ENCODE data around the gene CLEC4M.

Gene CLEC4M, protein sequence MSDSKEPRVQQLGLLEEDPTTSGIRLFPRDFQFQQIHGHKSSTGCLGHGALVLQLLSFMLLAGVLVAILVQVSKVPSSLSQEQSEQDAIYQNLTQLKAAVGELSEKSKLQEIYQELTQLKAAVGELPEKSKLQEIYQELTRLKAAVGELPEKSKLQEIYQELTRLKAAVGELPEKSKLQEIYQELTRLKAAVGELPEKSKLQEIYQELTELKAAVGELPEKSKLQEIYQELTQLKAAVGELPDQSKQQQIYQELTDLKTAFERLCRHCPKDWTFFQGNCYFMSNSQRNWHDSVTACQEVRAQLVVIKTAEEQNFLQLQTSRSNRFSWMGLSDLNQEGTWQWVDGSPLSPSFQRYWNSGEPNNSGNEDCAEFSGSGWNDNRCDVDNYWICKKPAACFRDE

DNA sequence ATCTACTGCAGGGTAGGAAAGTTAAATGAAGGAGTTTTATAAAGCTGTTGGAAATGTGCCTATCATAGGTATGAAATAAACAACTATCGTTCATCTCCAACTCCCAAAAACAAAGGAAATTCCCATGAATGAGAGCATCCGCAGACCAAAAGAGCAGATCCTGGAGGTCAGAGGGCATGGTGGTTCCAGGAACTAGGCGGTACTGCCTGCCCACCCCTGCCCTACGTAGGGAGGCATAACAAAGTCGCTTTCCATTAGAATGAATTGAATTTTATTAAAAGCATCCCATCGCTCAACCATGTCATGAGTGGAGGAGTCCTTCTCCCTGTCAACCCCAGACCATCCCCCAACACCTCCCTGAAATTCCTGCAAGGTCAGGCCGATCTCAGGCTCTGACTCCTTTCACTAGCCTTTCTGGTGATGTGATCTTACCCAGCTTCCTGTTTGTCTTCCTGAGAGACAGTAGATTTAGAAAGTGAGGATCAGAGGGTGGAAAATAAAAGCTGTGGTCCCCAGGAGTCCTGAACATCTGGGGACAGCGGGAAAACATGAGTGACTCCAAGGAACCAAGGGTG lies at the start of gene CLEC4M:
Gene CLEC4M (plus strand): TSS at position 525 of the 575 bp plus-strand sequence. CDS start 24 bp downstream, at position 549.
- DNase-seq = no peak

DNA sequence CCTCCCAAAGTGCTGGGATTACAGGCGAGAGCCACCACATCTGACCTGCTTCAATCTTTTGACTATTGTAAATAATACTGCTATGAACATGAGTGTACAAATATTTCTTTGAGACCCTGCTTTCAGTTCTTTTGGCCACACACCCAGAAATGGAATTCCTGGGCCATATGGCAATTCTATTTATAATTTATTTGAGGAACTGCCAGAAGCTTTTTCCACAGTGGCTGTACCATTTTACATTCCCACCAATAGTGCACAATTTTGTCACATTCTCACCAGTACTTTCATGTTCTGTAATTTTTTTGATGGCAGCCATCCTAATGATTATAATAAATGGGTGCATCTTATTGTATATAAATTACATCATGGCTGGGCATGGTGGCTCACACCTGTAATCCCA lies 47.4 kb upstream of the CLEC4M start:
- DNase-seq = no peak

DNA sequence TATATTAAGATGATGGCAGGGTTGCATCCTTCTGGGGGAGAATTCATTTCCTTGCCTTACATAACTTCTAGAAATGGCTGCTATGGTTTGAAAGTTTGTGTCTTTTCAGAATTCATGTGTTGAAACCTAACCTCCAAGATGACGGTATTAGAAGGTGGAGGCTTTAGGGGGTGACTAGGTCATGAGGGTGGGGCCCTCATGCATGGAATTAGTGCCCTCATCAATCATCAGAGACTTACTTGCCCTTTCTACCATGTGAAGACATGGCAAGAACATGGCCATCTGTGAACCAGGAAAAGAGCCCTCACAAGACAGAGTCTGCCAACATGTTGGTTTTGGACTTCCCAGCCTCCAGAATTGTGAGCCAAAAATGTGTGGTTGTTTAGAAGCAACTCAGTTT lies 46.3 kb upstream of the CLEC4M start:
- no peak for DNase-seq

DNA sequence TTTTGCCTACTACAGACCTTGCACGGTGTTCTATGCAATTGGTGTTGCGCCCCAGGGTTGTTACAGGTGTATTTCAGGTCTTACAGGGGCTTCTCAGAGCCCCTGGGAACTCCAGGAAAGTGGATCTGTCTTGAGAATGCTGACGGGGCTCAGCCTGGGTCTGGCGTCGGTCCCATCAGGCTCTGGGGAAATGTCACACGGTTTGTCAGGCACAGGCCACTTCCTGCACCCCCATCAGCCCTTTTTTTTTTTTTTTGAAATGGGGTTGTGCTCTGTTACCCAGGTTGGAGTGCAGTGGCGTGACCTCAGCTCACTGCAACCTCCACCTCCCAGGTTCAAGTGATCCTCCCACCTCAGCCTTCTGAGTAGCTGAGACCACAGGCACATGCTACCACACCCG lies 44.4 kb upstream of the CLEC4M start:
- no peak for DNase-seq

DNA sequence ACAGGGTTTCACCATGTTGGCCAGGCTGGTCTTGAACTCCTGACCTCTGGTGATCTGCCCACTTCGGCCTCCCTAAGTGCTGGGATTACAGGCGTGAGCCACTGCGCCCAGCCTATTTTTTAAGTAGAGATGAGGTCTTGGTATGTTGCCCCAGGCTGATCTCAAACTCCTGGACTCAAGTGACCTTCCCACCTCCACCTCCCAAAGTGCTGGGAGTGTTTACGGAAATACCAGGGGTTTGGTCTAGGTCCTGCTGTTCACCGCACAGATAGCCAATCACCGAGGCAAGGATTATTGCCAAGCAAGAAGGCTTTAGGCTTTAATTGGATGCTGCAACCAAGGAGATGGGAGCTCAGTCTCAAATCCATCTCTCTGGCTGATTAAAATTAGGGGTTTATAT lies 42.7 kb upstream of the CLEC4M start:
- DNase-seq = no peak

DNA sequence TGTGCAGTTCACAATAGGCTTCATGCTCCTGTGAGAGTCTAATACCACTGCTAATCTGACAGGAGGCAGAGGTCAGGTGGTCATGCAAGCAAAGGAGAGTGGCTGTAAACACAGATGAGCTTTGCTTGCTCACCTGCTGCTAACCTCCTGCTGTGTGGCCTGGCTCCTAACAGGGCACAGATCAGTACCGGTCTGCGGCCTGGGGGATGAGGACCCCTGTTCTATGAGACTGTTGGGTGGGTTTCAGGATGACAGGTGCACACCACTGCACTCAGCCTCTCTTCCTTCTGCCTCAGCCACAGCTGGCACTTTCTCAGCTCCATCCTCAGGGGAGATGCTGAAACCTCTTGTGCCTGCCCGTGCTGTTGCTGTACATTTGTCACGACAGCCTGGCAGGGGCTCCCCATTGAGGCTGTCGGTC lies 40.8 kb upstream of the CLEC4M start:
- DNase-seq = no peak

DNA sequence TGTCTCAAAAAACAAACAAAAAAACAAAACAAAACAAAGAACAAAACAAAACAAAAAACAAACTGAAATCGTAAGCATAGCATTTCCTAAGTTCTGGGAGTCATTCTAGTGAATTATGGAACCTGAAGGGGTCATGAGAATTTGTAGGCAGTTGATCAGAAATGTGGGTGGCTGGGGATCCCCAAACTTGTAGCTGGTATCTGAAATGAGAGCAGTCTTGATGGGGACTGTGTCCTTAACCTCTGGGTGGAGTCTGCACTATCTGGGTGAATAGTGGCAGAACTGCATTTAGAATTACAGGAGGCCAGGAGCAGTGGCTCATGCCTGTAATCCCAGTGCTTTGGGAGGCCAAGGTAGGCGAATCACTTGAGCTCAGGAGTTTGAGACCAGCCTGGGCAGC lies 37.3 kb upstream of the CLEC4M start:
- DNase-seq = no peak

DNA sequence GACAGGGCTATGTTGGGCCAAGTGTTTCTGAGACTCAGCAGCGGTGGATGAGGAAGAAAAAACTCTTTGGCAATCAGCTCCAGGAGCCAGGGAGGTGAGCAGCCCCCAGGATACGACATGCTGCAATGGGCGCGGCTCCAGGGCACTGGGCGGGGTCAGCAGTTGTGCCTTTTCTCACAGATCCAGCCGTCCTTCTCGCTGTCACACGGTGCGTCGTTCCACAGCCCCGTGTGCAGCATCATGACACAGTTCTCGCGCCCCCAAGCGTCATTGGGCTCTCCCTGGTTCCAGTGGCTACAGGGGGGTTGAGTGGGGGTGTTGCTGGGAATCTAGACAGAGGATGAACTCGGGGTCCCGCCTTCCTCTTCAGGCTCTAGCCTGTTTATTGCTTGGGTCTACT lies 33.8 kb upstream of the CLEC4M start:
- DNase-seq = no peak

DNA sequence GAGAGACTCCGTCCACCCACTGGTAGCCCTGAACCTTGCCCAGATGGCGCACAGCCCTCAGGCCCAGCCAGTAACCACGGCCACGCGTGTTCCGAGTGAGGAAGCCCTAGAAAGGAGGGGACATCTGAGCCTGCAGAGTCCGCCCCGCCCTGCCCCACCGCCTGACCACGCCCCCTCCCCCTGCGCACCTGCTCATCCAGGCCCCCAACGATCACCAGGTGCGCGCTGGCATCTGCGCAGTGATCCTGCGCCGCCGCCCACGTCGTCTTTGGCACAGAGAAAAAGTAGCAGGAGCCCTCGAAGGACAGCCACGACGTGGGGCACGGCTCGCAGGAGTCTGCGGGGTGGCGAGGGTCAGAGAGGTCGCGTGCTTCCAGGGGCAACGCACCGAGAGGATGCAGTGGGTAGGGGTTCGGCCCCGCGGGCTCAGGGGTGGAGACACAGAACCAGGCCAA lies 33.2 kb upstream of the CLEC4M start:
- DNase-seq = no peak

DNA sequence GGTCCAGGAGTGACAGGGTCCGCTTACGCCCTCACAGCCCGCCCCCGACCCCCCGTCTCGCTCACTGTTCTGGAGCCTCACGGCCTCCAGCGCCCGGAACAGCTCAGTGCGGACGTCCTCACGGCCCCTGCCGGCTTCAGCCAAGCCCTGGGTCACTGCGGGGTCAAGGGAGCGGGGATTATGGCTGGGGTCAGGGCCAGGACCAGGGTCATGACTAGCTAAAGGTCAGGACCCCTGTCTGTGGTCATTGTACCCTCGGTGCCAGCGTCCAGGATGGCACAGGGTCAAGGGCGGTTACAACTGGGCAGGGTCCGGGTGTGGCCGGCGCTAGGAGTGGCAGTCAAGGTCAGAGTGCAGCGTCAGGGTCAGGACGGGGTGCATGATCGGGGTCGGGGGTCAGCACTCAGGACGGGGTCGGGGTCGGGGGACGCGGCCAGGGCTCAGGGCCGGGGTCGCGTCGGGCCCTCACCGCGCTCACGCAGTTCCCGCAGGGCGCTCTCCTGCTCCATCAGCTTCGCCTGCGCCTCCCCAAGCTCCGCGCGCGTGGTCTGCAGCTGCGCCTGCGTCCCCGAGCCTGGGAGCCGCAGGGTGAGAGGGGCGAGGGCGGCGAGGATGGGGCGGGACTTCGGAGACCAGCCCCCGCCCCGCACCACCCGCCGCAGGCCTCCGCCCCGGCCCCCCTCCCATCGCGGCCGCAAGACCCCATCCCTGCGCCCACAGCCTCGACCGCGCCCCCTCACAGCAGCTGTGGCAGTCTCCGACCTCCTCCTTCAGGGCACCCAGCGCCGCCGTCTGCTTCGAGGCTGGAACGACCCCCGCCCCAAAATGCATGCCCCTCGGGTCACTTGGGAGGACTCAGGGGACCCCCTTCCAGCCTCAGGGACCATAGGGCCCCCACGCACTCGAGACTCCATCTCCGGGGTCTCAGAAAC lies 32.5 kb upstream of the CLEC4M start:
- no peak for DNase-seq

DNA sequence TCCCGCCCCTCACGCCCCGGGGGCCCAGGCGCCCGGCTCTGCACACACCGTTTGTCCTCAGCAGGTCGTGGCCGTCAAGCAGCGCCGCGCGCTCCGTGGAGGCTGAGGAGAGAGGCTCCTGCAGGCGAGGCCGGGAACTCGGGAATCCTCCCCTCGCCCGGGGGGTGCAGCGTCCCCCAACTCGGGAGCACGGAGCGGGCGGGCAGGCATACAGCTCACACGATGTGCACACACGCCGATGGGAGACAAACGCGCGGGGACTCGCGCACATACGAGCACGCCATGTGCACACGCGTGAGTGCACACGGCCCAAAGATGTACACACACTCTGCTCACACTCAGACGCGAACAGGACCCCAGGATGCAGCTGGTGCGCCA lies 31.8 kb upstream of the CLEC4M start:
- DNase-seq = no peak

DNA sequence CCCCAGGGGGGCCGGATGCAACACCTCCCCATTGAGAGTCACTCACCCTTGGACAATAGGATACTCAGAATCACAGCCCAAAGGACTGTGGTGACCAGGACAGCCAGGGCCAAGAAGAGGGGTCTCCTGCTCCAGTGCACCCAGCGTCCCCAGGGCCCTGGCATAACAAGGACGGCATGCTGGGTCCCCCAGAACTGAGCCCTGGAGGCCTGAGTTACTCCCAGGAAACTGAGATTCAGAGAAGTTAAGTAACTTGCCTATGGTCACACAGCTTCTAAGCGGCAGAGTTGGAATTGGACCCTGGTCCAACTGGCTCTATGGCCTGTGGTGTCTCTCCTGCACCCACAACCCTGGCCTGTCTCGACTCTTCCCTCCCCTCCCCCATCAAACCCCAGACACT lies 31.4 kb upstream of the CLEC4M start:
- DNase-seq = no peak

DNA sequence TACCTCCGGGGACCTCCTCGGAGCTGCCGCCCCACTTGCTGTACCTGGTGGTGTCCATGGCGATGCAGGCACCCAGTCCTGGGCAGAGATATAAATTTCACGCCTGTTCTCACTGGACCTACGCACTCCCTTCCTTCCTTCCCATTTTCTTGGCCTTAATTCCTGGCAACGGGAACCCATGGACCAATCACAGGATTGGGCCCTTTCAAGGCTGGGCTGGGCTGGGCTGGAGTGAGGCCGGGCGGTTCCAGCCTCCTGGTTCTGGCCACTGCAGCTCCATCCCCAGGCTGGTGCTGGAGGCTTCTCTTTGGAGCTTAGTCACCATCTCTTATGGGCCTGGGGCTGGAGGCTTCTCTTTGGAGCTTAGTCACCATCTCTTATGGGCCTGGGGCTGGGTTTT lies 31.0 kb upstream of the CLEC4M start, which contains the start of gene CLEC4G:
Gene CLEC4G (minus strand): TSS at position 66 of the 400 bp plus-strand sequence. CDS start 8 bp downstream, at position 58.
- DNase-seq = no peak

DNA sequence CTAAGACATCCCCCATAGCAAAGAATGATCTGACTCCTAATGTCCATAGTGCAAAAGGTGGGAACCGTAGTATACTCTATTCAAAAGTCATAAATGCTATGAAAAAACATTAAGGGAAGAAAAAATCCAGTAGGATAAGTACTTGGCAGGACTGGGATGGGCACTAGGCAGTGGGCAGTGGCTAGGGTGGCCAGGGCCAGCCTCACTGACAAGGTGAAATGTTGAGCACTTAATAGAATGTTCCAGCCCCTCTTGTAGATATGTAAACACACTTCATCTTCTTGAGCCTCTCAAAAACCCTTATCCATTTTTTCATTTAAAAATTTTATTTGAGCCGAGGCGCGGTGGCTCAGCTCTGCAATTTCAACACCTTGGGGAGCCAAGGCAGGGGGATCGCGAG lies 29.7 kb upstream of the CLEC4M start:
- DNase-seq = no peak

DNA sequence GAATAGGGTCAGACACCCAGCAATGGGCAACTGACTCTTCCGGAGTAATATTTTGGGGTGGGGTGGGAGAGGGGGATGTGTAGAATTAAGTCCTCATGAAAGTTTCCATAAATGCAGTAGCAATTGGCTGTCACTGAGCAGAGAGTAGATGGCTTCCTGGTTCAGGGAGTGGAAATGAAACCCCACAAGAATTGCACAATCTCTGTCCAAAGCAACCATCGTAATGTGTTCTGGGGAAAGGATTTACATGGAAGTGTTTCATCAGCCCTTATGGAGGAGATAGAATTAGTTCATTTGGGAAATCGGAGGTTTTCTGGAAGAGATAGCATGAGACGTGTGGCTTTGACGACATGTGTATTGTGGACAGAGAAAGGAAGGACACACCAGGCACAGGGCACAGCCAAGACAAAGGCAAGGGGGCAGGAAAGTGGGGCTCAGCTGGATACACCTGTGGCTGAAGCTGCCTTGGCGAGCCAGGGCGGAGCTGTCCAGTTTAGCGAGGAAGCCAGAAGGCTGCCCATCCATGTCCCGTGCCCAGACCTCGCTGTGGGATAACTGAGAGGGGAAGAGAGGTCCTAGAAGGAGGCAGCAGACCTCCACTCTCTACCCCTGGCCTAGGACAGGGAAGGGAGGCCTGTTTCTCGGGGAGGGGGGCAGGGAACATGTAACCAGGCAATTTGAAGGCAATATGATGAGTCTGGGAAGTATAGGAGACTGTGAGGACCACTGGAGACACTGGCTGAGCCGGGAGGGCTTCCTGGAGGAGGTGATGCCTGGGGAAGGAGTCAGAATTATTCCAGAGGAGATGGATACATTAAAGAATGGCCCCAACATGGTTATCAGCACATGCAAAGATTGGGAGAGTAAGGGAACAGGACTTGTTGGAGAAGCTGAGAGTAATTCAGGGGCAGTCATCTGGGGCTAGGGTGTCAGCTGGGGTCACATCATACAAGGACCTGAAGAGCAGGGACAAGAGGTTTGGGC lies 28.5 kb upstream of the CLEC4M start:
- DNase-seq = no peak

DNA sequence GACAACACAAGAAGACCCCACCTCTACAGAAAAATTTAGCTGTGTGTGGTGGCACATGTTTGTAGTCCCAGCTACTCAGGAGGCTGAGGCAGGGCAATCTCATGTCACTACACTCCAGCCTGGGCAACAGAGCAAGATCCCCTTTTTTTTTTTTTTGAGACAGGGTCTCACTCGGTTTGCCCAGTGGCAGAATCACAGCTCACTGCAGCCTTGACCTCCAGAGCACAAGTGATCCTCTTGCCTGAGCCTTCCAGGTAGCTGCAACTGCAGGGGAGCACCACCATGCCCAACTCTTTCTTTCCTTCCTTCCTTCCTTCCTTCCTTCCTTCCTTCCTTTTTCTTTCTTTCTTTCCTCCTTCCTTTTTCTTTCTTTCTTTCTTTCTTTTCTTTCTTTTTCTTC lies 26.9 kb upstream of the CLEC4M start:
- DNase-seq = no peak

DNA sequence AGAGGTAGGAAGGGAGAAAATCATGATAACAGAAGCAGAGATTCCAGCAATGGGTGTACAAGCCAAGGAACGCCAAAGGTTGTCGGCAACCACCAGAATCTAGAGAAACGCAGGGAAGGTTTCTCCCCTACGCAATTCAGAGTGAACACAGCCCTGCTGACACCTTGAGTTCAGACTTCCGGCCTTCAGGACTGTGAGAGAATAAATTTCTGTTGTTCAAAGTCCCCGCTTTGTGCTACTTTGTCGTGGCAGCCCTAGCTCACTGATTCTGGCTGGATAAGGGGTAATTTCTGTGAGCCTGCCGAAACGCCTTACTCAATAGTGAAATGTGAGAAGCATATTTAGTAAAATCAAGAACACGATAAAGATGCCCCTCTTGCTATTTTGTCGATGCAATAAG lies 25.8 kb upstream of the CLEC4M start:
- no peak for DNase-seq

DNA sequence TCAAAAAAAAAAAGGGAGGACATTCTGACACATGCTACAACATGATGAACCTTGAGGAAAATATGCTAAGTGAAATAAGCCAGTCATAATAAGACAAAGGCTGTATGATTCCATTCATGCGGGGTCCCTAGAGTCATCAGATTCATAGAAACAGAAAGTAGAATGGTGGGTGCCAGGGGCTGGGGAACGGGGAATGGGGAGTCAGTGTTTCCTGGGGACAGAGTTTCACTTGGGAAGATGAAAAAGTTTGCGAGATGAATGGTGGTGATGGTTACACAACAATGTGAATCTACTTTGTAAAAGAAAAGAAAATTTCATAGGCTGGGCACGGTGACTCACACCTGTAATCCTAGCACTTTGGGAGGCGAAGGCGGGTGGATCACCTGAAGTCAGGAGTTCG lies 25.0 kb upstream of the CLEC4M start:
- DNase-seq = no peak

DNA sequence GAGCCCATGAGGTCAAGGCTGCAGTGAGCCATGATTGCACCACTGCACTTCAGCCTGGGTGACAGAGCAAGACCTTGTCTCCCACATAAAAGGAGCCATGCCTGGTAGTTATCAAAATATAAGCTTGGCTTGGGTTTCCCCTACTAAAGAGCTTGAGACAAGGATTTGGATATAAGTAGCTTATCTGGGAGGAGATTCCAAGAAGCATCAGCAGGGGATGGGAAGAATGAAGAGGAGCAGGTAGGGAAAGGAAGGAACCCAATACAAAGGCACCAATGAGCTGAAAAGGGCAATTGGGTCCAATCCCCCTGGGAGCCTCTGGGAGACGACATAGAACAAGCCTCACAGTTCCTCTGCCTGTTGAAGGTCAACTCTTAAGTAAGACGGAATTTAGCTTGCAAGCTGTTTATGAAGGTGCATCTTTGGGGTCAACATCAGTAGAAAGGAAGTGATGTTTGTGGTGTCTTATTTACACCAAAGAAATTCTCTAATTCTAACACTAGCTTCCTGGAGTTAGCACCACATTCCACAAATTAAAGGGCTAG lies 23.8 kb upstream of the CLEC4M start:
- DNase-seq = no peak

DNA sequence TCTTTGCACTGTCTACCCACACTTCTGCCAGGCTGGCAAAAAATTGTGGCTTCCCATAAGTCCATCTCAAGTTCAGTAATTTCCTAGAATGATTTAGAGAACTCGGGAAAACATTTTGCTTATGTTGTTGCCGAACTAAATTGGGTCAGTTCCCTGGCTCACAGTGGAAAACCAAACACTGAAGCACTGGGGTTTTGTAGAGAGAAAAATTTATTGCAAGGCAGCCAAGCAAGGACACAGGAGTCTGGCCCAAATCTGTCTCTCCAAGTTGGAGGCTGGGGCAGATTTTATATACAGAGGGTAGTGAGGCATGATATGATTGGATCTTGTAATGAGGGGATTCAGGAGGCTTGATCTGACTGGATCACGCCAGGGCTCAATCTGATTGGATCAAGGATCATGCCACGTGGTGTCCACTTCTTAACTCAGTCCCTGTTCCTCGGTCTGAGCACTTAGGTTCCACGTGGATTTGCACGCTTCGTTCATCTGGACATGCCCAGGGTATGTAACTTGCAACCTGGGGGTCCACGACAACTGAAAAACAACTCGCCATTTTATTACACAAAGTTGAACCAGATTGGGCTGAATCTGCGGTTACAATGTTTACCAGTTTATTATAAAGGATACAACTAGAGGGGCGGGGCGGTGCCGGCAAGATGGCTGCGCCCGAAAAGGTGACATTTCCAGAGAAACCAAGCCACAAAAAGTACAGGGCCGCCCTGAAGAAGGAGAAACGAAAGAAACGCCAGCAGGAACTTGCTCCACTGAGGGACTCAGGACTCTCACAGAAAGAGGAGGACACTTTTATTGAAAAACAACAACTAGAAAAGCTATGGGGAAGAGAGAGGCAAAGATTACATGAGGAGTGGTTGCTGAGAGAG lies 23.0 kb upstream of the CLEC4M start:
- DNase-seq = no peak

DNA sequence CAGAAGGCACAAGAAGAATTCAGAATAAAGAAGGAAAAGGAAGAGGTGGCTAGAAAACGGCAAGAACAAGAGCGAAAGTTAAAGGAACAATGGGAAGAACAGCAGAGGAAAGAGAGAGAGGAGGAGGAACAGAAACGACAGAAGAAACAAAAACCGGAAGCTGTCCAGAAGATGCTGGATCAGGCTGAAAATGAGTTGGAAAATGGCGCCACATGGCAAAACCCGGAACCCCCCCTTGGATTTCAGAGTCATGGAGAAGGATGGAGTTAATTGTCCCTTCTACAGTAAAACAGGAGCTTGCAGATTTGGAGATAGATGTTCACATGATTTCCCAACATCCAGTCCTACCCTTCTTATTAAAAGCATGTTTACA lies 22.4 kb upstream of the CLEC4M start:
- DNase-seq = no peak

All from fibroblast of upper back skin (primary cell).